Nephron (organoid): ENCODE data around the gene ZAR1.
A peak's percentile ranks its signal among the peaks of the same experiment; 100 is the strongest.

Source experiments
- H3K27ac Mint-ChIP-seq, 3 experiments: 2 replicates each; pipeline ENCODE4 v1.8.0; 2020; ENCODE audit warnings: mixed read lengths in 3 of 3, mild to moderate bottlenecking in 2 of 3, moderate library complexity in 1 of 3
- H3K27me3 Mint-ChIP-seq: 2 replicates; pipeline ENCODE4 v1.8.0; 2021; ENCODE audit warnings: low read depth, mild to moderate bottlenecking, moderate library complexity, mixed read lengths
- H3K36me3 Mint-ChIP-seq: 2 replicates; pipeline ENCODE4 v1.8.0; 2020; ENCODE audit warnings: low read depth, mixed read lengths
- H3K4me1 Mint-ChIP-seq: 2 replicates; pipeline ENCODE4 v1.8.0; 2020; ENCODE audit warnings: mixed read lengths
- H3K4me3 Mint-ChIP-seq, 3 experiments: 2 replicates each; pipeline ENCODE4 v1.8.0; 2020; ENCODE audit warnings: mild to moderate bottlenecking in 3 of 3, mixed read lengths in 3 of 3, moderate library complexity in 2 of 3
- H3K9me3 Mint-ChIP-seq: 2 replicates; pipeline ENCODE4 v1.8.0; 2020; ENCODE audit warnings: mixed read lengths
- TF ChIP-seq, protein P1 (sequence below), 3 experiments: fragments of 200-600 bp; sonication (generic); IDR thresholded peaks; one replicate each; pipeline ENCODE4 v1.5.0; 2021; ENCODE audit warnings: antibody characterized with exemption in 3 of 3; ENCODE audit not compliant: unreplicated experiment in 3 of 3

ZAR1 gene

DNA sequence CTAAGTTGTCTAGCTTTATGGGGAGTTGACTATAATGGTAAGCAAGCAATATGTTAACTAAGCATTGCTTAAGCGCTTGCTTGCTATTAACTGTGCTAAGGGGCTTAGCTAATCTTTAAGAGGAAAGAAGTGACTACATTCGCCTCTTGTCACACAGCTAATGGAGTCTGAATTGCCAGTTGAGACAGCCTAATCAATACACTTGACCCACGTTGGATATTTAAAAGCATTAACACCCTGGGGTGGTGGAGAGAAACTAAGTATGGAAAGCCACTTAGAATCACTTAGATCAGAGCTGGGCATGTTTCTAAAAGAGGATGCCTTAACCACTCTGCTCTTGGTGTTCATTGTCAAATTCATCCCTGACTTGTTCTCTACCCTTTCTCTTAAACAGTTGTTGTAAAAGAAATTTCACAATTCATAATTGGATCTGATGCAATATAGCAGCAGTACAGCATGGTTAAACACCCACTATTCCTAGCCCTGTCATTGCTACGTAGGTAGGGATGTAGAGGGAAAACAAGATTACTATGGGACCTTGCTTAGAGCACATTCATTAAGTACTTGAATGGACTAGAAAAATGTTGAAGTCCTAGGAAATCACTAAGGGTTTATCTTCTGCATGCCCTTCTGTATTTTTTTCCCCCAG lies 3.5 kb downstream of the ZAR1 start:
- Mint-ChIP-seq H3K4me1 (no peaks in the 10 kb centered on the region), H3K4me3 (no peak overlapping the region), H3K9me3 (no peaks in the 10 kb centered on the region), H3K27me3 (peaks cover 46% of the 10 kb centered on the region), H3K36me3 (peaks cover 10% of the 10 kb centered on the region), H3K27ac (no peak overlapping the region)
- TF ChIP-seq, protein P1, sequence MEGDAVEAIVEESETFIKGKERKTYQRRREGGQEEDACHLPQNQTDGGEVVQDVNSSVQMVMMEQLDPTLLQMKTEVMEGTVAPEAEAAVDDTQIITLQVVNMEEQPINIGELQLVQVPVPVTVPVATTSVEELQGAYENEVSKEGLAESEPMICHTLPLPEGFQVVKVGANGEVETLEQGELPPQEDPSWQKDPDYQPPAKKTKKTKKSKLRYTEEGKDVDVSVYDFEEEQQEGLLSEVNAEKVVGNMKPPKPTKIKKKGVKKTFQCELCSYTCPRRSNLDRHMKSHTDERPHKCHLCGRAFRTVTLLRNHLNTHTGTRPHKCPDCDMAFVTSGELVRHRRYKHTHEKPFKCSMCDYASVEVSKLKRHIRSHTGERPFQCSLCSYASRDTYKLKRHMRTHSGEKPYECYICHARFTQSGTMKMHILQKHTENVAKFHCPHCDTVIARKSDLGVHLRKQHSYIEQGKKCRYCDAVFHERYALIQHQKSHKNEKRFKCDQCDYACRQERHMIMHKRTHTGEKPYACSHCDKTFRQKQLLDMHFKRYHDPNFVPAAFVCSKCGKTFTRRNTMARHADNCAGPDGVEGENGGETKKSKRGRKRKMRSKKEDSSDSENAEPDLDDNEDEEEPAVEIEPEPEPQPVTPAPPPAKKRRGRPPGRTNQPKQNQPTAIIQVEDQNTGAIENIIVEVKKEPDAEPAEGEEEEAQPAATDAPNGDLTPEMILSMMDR (IDR thresholded peaks at IDR 0.05; ENCODE audit: unreplicated experiment in 3 of 3): no peak

DNA sequence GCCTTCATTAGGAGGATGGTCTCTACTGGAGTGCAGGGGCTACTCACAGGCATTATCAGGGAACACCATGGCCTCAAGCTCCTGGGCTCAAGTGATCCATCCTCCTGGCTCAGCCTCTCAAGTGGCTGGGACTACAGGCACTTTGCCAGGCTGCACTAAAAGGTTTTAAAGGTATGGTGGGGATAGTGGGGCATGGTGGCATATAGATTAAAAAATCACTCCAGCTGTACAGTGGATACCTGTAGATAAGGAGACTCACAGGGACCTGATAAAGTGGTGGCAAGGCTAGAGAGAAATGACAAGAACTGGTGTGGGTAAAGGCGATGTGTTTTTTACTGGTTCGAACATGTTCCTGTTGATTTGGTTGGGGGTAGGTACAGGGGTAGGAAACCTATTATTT lies 5.9 kb downstream of the ZAR1 start:
- Mint-ChIP-seq H3K4me3 (no peak overlapping the region), H3K27ac (no peak overlapping the region), H3K36me3 (peaks cover 25% of the 10 kb centered on the region), H3K27me3 (peaks cover 30% of the 10 kb centered on the region), H3K4me1 (no peaks in the 10 kb centered on the region), H3K9me3 (no peaks in the 10 kb centered on the region)
- TF ChIP-seq, protein P1 (IDR thresholded peaks at IDR 0.05; ENCODE audit: unreplicated experiment in 3 of 3): no peak

DNA sequence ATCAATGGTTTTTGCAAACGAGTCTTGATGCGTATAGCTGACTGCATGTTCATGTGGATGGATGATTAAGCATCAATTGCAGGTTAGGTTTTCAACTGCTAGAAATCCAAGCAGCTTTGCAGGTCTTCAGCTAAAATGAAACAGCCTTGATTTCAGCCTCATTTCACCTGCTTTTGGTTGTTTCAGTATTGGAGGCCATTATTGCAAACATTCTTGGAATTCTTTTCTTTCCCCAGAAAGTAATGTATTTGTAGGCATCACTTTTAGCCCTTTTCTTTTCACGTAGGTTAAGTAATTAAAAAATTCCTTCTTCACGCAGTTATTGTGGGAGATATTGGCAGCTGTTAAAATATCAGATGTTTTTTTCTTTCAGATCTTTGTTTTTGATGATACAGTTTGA lies 8.8 kb downstream of the ZAR1 start:
- no peak overlapping the region for H3K27ac Mint-ChIP-seq
- no peaks in the 10 kb centered on the region for H3K9me3 Mint-ChIP-seq
- no peak overlapping the region for H3K4me3 Mint-ChIP-seq
- H3K4me1 Mint-ChIP-seq: peaks cover 9% of the 10 kb centered on the region
- H3K27me3 Mint-ChIP-seq: peaks cover 3% of the 10 kb centered on the region
- peaks cover 31% of the 10 kb centered on the region for H3K36me3 Mint-ChIP-seq
- TF ChIP-seq, protein P1 (IDR thresholded peaks at IDR 0.05; ENCODE audit: unreplicated experiment in 3 of 3): no peak

DNA sequence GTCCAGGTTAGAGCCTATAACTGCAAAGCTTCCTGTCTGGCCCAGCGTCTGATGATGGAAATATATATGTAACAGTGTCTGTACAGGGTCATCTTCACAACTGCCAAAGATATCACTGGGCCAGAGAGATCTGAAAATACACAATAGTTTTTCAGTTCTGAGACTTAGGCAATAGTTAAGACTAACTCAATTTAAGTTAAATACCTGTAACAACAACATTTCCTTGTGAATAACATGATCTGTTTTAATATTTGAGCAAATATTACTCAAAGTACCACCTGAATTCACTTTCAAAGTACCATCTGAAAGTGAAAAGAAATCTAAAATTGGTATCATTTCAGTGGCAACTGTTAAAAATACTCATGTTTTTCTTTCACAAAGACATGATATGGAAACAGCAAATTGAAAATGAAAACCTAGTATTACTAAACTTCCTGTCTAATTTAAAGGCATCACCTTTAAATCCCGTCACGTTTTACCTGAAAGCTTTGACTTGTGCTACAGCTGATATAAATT lies 9.6 kb downstream of the ZAR1 start:
- peaks cover 11% of the 10 kb centered on the region for H3K4me1 Mint-ChIP-seq
- no peaks in the 10 kb centered on the region for H3K27me3 Mint-ChIP-seq
- no peak overlapping the region for H3K27ac Mint-ChIP-seq
- TF ChIP-seq, protein P1 (IDR thresholded peaks at IDR 0.05; ENCODE audit: unreplicated experiment in 3 of 3): no peak
- H3K4me3 Mint-ChIP-seq: no peak overlapping the region
- H3K36me3 Mint-ChIP-seq: peaks cover 34% of the 10 kb centered on the region
- no peaks in the 10 kb centered on the region for H3K9me3 Mint-ChIP-seq

DNA sequence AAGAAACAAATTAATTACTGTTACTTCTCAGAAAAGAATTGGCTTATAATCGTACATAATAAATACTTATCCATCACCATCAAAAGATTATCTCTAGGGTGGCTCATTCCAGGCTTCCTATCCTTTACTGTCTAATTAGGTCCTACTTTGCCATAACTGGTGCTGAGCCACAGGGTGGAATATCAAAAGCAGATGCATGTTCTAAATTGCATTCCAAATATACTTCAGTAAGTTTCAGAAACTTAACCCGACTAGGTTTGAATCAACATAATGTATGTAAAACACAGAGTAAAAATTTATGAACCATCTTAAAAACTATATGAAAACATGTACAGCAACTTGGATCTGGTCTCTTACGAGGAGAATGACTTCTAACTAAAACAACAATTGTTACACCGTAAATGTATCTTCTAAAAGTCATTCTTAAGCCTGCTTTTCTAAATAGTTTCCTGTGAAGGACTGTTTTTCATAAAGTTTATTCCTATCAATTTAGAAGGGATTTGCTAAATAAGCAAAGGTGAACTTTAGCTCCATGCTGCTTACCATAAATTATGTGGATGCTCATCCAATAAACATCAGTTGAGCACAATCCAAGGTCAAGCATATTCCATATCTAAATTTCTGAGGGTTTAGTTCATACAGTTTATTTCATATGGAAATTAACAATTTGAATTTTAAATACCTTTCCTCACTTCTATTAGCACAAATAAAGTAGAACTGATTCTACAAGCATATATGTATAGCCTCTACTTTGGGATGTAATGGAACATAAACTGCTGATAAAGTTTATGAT lies 13.4 kb downstream of the ZAR1 start:
- no peaks in the 10 kb centered on the region for H3K27me3 Mint-ChIP-seq
- no peaks in the 10 kb centered on the region for H3K9me3 Mint-ChIP-seq
- peaks cover 38% of the 10 kb centered on the region for H3K36me3 Mint-ChIP-seq
- H3K4me1 Mint-ChIP-seq: peaks cover 11% of the 10 kb centered on the region
- no peak overlapping the region for H3K4me3 Mint-ChIP-seq
- TF ChIP-seq, protein P1 (IDR thresholded peaks at IDR 0.05; ENCODE audit: unreplicated experiment in 3 of 3): no peak
- peak overlapping the region; percentile 36 to 76 (median 39) for H3K27ac Mint-ChIP-seq
